Mesenchymal stem cell (in vitro differentiated cells and primary cell): Measurements from ENCODE around the gene SYTL4. TPM values are rescaled to one million over a fixed set of nuclear protein-coding genes. Genes with fewer than 3 reads are reported as not detected.
"Not testable (repeated sequence)": the region's sequence is repeated elsewhere in the genome, so short reads cannot be mapped to it uniquely, and the experiment has no call there.

Source experiments
- DNase-seq: peaks from one replicate; pipeline ENCODE4 v3.0.0-alpha.2; 2013
- H2AFZ ChIP-seq: one replicate; pipeline ENCODE4 v1.6.1; 2013; ENCODE audit warnings: low read depth, mild to moderate bottlenecking, control low read depth, inconsistent platforms, low read length, moderate library complexity
- H2AK5ac ChIP-seq: 2 replicates; pipeline ENCODE4 v1.6.1; 2013; ENCODE audit warnings: low read length, moderate library complexity, mild to moderate bottlenecking, inconsistent platforms; ENCODE audit not compliant: severe bottlenecking
- H2BK120ac ChIP-seq: one replicate; pipeline ENCODE4 v1.6.1; 2013; ENCODE audit warnings: low read depth, mild to moderate bottlenecking, inconsistent platforms, low read length, moderate library complexity
- H2BK12ac ChIP-seq, 2 experiments: one replicate each; pipeline ENCODE4 v1.6.1; 2013; ENCODE audit warnings: inconsistent platforms in 2 of 2, low read length in 2 of 2, mild to moderate bottlenecking in 2 of 2, moderate library complexity in 2 of 2, control low read depth in 1 of 2
- H2BK15ac ChIP-seq: one replicate; pipeline ENCODE4 v1.6.1; 2013; ENCODE audit warnings: mild to moderate bottlenecking, low read depth, inconsistent platforms; ENCODE audit not compliant: poor library complexity, severe bottlenecking
- H2BK5ac ChIP-seq: 2 replicates; pipeline ENCODE4 v1.6.1; 2013; ENCODE audit warnings: low read depth, mild to moderate bottlenecking, low read length, control low read depth, inconsistent platforms; ENCODE audit not compliant: poor library complexity, severe bottlenecking
- H3K14ac ChIP-seq, 2 experiments: one replicate each; pipeline ENCODE4 v1.6.1; 2013; ENCODE audit warnings: inconsistent platforms in 2 of 2, low read length in 2 of 2, control low read depth in 1 of 2, mild to moderate bottlenecking in 1 of 2, moderate library complexity in 1 of 2
- H3K18ac ChIP-seq, 2 experiments: one replicate each; pipeline ENCODE4 v1.6.1; 2013; ENCODE audit warnings: inconsistent platforms in 2 of 2, low read length in 2 of 2, control low read depth in 1 of 2, low read depth in 1 of 2, mild to moderate bottlenecking in 1 of 2
- H3K23ac ChIP-seq, 2 experiments: one replicate each; pipeline ENCODE4 v1.6.1; 2013; ENCODE audit warnings: inconsistent platforms in 2 of 2, low read length in 2 of 2, mild to moderate bottlenecking in 2 of 2, moderate library complexity in 2 of 2, control low read depth in 1 of 2
- H3K27ac ChIP-seq: 2 replicates; pipeline ENCODE4 v1.5.1; 2013; ENCODE audit warnings: mild to moderate bottlenecking, moderate library complexity, low read length, control low read depth, inconsistent platforms; ENCODE audit not compliant: poor library complexity, severe bottlenecking
- H3K27me3 ChIP-seq, 2 experiments: 2 replicates each; pipeline versions ENCODE4 v1.6.1 to v1.7.0; 2013; ENCODE audit warnings: low read length in 2 of 2, mild to moderate bottlenecking in 2 of 2, moderate library complexity in 2 of 2, control low read depth in 1 of 2, inconsistent platforms in 1 of 2; ENCODE audit not compliant: control insufficient read depth in 1 of 2, insufficient read depth in 1 of 2
- H3K36me3 ChIP-seq, 2 experiments: 2 replicates each; pipeline versions ENCODE4 v1.6.1 to v1.7.0; 2013; ENCODE audit warnings: low read length in 2 of 2, control low read depth in 1 of 2, inconsistent platforms in 1 of 2, low read depth in 1 of 2, mild to moderate bottlenecking in 1 of 2; ENCODE audit not compliant: insufficient read depth in 2 of 2, control insufficient read depth in 1 of 2
- H3K4ac ChIP-seq, 2 experiments: one replicate each; pipeline ENCODE4 v1.6.1; 2013; ENCODE audit warnings: inconsistent platforms in 2 of 2, low read length in 2 of 2, mild to moderate bottlenecking in 2 of 2, moderate library complexity in 2 of 2, control low read depth in 1 of 2, low read depth in 1 of 2
- H3K4me1 ChIP-seq: 2 replicates; pipeline ENCODE4 v1.6.1; 2013; ENCODE audit warnings: low read depth, low read length, control low read depth; ENCODE audit not compliant: control insufficient read depth, insufficient read depth
- H3K4me2 ChIP-seq: 2 replicates; pipeline ENCODE4 v1.6.1; 2013; ENCODE audit warnings: low read length, mild to moderate bottlenecking, inconsistent platforms; ENCODE audit not compliant: poor library complexity, severe bottlenecking
- H3K4me3 ChIP-seq, 2 experiments: 2 replicates each; pipeline versions ENCODE4 v1.5.1 to v1.7.0; 2013; ENCODE audit warnings: low read length in 2 of 2, mild to moderate bottlenecking in 2 of 2, control low read depth in 1 of 2, low read depth in 1 of 2; ENCODE audit not compliant: insufficient read depth in 1 of 2
- H3K79me1 ChIP-seq: replicated peaks from 2 replicates; pipeline ENCODE4 v1.6.1; 2013; ENCODE audit warnings: mild to moderate bottlenecking, control low read depth, low read length, inconsistent platforms; ENCODE audit not compliant: poor library complexity, severe bottlenecking
- H3K9ac ChIP-seq: 2 replicates; pipeline ENCODE4 v1.7.0; 2013; ENCODE audit warnings: mild to moderate bottlenecking, low read length, moderate library complexity
- H3K9me3 ChIP-seq: 2 replicates; pipeline ENCODE4 v1.7.0; 2013; ENCODE audit warnings: mild to moderate bottlenecking, low read length; ENCODE audit not compliant: control insufficient read depth
- H4K8ac ChIP-seq: one replicate; pipeline ENCODE4 v1.6.1; 2013; ENCODE audit warnings: inconsistent platforms, mild to moderate bottlenecking, low read length, moderate library complexity
- H4K91ac ChIP-seq: one replicate; pipeline ENCODE4 v1.6.1; 2013; ENCODE audit warnings: mild to moderate bottlenecking, low read length, inconsistent platforms
- WGBS: methylation state at CpG from one replicate; pipeline ENCODE4 v1.1.7; 2013; ENCODE audit warnings: mixed read lengths; 5-methylcytosine and 5-hydroxymethylcytosine counted together
- polyA plus RNA-seq, 2 experiments: library from polyadenylated mRNA; stranded (reverse); fragments of 200-250 nt; gene quantifications; one replicate each; pipeline ENCODE4 v1.2.3, GENCODE V29; 2013

Gene SYTL4
- polyA plus RNA-seq (2013, experiment 1 of 2), result 3.0 TPM
- polyA plus RNA-seq (2013, experiment 2 of 2), result 2.6 TPM

GRCh38 chrX:100731441-100732281 is at the start of gene SYTL4:
SYTL4 (minus strand) TSS chrX:100732121; CDS start chrX:100702037, 30,084 bp downstream.
- WGBS, result 0% methylated on average over 38 of the region's 60 CpGs

GRCh38 chrX:100769439-100769838 is 37.5 kb upstream of the SYTL4 start:
- H3K4ac ChIP-seq, H4K8ac ChIP-seq, H3K36me3 ChIP-seq, H3K23ac ChIP-seq, H2AK5ac ChIP-seq, H3K9ac ChIP-seq, DNase-seq, H4K91ac ChIP-seq, H3K4me1 ChIP-seq, H2BK12ac ChIP-seq, H2AFZ ChIP-seq, H3K27ac ChIP-seq, H2BK5ac ChIP-seq, H3K14ac ChIP-seq, H2BK15ac ChIP-seq, H3K18ac ChIP-seq, H2BK120ac ChIP-seq, H3K4me3 ChIP-seq, H3K9me3 ChIP-seq, H3K79me1 ChIP-seq, H3K4me2 ChIP-seq: not testable (repeated sequence)
- peaks cover 0 to 42% of the 10 kb centered on the region in 2 experiments for H3K27me3 ChIP-seq
- WGBS, result 43% methylated on average over 1 of the region's 6 CpGs

More at GRCh38 chrX:100731441-100732281, at the start of gene SYTL4:
- DNase-seq, result no peak
- Histone ChIP-seq H3K4ac (no peak within 1 kb of the TSS), H2BK120ac (no peak within 1 kb of the TSS), H3K4me3 (peak within 1 kb of the TSS; percentile 77 to 84), H3K18ac (no peak within 1 kb of the TSS), H3K4me1 (no peaks in the 10 kb centered on the region), H4K91ac (no peak within 1 kb of the TSS), H3K36me3 (no peaks in the 10 kb centered on the region), H2AK5ac (no peak within 1 kb of the TSS), H3K23ac (no peak within 1 kb of the TSS), H2BK15ac (no peak within 1 kb of the TSS), H3K79me1 (peaks cover 6% of the 10 kb centered on the region), H4K8ac (no peak within 1 kb of the TSS), H3K9ac (peak within 1 kb of the TSS; percentile 82), H2AFZ (peak within 1 kb of the TSS; percentile 86), H3K14ac (no peak within 1 kb of the TSS), H3K9me3 (no peaks in the 10 kb centered on the region), H3K27me3 (peaks cover 0 to 29% of the 10 kb centered on the region in 2 experiments), H3K27ac (no peak within 1 kb of the TSS), H2BK12ac (no peak within 1 kb of the TSS), H3K4me2 (peak within 1 kb of the TSS; percentile 70), H2BK5ac (no peak within 1 kb of the TSS)

GRCh38 chrX:100768679-100769338 is 36.9 kb upstream of the SYTL4 start:
- H2AFZ ChIP-seq, result no peak overlapping the region
- 0% methylated on average over 4 of the region's 7 CpGs for WGBS
- no peak overlapping the region for H2BK120ac ChIP-seq
- H3K79me1 ChIP-seq, result no peaks in the 10 kb centered on the region
- H3K9ac ChIP-seq, result no peak overlapping the region
- H2BK5ac ChIP-seq, result no peak overlapping the region
- no peak overlapping the region for H3K4me3 ChIP-seq
- no peaks in the 10 kb centered on the region for H3K4me1 ChIP-seq
- H4K91ac ChIP-seq, result no peak overlapping the region
- H3K4ac ChIP-seq, result no peak overlapping the region
- H3K14ac ChIP-seq, result no peak overlapping the region
- DNase-seq, result peak; percentile 63
- no peak overlapping the region for H2AK5ac ChIP-seq
- no peak overlapping the region for H3K4me2 ChIP-seq
- no peaks in the 10 kb centered on the region for H3K9me3 ChIP-seq
- H3K18ac ChIP-seq, result no peak overlapping the region
- H3K36me3 ChIP-seq, result no peaks in the 10 kb centered on the region
- no peak overlapping the region for H4K8ac ChIP-seq
- H2BK12ac ChIP-seq, result no peak overlapping the region
- no peak overlapping the region for H2BK15ac ChIP-seq
- H3K23ac ChIP-seq, result no peak overlapping the region
- H3K27ac ChIP-seq, result no peak overlapping the region
- H3K27me3 ChIP-seq, result peaks cover 0 to 36% of the 10 kb centered on the region in 2 experiments

GRCh38 chrX:100750883-100751282 is 19.0 kb upstream of the SYTL4 start:
- H3K4me3 ChIP-seq, result no peak overlapping the region
- H3K9ac ChIP-seq, result no peak overlapping the region
- no peak overlapping the region for H3K14ac ChIP-seq
- no peak overlapping the region for H2BK120ac ChIP-seq
- WGBS, result 100% methylated on average over 1 of the region's 1 CpG
- H2AK5ac ChIP-seq, result no peak overlapping the region
- H2BK12ac ChIP-seq, result no peak overlapping the region
- H4K8ac ChIP-seq, result no peak overlapping the region
- peaks cover 3 to 56% of the 10 kb centered on the region in 2 experiments for H3K27me3 ChIP-seq
- no peak for DNase-seq
- no peak overlapping the region for H3K4me2 ChIP-seq
- no peaks in the 10 kb centered on the region for H3K36me3 ChIP-seq
- no peak overlapping the region for H3K27ac ChIP-seq
- H3K23ac ChIP-seq, result no peak overlapping the region
- H4K91ac ChIP-seq, result no peak overlapping the region
- H2BK5ac ChIP-seq, result no peak overlapping the region
- H3K4ac ChIP-seq, result no peak overlapping the region
- no peaks in the 10 kb centered on the region for H3K79me1 ChIP-seq
- H3K18ac ChIP-seq, result no peak overlapping the region
- no peak overlapping the region for H2AFZ ChIP-seq
- H2BK15ac ChIP-seq, result no peak overlapping the region
- H3K9me3 ChIP-seq, result no peaks in the 10 kb centered on the region
- H3K4me1 ChIP-seq, result no peaks in the 10 kb centered on the region
